HG03354 (cell line): ENCODE measurements around the gene PIGK.

Experiments used
- ATAC-seq: cut with Tn5 transposase; IDR thresholded peaks from one replicate; pipeline ENCODE4 v1.9.1; 2021; ENCODE audit warnings: mild to moderate bottlenecking; ENCODE audit not compliant: unreplicated experiment, poor library complexity, severe bottlenecking

PIGK gene

DNA sequence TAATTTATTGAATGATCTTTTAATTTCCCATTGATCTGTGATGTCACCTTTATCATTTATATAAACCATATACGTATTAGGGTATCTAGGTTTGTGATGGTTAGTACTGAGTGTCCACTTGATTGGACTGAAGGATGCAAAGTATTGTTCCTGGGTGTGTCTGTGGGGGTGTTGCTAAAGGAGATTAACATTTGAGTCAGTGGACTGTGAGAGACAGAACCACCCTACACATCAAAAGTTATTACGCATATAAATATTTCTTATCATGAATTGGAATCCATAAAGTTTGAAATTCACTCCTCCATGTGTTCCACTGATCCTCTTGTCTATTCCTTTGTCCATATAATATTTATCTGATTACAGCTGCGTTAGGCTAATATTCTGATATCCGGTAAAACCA is 100.5 kb downstream of the PIGK start:
- ATAC-seq, result no peak

DNA sequence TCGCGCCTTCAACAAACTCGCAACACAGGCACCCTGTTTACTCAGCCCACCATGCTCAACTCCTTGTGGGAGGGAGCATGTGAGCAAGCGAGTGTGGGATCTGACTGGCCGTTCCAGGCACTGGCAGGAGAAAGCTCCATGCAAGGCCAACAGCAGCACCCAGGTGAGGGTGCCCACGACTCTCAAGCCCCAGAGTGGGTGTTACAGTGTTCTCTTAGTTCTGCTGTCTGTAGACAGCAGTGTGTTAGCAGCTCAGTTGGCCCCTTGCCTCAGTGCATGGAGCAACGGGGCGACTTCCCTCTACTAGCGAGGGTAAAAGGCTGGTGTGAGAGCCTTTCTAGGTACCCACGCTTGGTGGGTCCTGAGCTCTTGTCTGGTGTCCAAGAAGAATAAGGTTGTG is 114.6 kb downstream of the PIGK start:
- ATAC-seq, result no peak

DNA sequence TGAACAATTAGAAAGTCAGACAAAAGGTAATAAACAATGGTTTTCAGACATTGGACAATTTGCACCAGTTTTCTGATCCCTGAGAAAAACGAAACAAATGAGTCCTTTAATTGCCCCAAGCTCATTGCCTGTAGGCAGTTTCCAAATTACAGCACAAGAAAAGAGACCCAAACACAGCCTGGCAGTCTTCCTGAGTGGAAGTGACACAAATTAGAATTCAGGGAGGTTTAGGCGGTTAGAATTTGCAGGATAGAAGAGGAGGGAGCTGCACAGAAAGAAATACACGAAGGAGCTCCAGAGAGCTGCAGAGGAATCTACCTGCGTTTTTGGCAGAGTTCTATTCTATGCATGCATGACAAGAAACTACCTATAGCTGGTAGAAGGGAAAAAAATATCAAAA is 115.7 kb downstream of the PIGK start:
- no peak for ATAC-seq

DNA sequence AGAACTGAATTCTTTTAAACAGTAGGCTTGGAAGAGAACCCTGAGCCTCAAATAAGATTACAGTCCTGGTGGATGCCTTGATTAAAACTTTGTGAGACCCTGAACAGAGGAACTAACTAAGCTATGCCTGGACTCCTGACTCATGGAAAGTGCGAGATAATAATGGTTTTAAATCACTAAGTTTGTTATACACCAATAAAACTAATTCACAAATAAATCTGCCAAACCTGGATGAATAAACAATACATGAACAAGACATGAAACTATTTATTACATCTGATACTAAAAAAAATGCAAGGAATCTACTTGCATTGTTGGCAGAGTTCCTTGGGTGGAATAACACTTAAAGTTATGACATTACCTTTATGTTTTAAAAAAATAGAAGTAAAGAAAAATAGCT is 118.4 kb downstream of the PIGK start:
- no peak for ATAC-seq

DNA sequence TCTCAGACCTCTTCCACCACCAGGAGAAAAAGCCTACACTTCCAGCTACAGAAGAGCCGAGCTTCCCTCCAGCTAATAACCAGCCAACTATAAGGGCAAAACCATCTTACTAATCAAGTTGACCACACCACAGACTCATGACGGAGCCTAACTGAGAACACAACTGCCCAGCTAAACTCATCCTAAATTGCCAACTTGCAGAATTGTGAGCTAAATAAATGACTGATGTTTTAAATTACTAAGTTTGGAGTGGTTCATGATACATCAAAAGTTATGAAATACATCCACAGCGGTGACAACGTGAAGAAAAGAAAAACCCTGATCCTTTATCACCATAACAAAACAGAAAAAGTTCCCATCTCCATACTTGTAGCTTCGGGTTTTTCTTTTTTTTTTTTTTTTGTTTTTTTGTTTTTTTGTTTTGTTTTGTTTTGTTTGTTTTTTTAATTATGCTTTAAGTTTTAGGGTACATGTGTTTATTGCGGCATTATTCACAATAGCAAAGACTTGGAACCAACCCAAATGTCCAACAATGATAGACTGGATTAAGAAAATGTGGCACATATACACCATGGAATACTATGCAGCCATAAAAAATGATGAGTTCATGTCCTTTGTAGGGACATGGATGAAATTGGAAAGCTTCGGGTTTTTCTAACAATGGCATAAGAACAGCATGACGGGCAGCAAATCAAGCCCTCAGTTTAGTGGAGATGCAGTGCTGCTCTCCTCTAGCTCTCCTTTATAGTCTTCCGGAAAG is 122.6 kb downstream of the PIGK start:
- ATAC-seq, result no peak

DNA sequence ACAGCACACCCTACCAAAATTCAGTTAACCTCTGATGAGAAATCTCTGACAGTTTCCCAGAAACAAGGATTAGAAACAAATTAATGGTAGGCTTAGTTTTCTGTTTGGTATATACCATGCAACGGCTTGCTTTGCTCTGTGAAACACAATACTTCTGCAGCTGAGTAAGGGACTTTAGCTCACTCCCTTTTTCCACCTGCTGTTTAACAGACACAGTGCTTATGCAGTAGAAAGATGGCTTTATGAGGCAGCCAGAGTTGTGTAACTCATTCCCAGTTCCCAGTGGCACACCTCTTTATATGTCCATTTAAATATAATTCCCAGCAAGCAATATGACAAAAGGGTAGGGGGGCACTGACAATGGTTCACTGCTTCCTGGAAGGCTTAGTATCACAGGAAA is 124.0 kb downstream of the PIGK start:
- ATAC-seq, result no peak

DNA sequence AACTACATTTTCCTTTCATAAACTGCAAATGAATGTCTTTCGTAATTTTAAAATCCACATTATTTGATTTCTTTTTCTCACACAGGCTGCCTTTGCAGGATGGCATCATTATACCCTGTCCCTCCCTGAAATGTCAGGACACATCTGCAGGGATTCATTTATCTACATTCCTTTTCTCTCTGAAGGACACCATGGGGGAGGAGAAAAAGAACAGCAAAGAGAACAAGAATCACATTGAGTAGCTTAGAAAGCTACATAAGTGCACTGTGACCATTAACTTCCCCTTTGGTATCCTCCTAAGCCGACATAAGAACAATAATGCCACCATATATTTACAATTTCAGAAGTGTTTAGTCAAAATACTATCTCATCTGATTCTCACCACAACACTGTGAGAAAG is 129.5 kb downstream of the PIGK start:
- no peak for ATAC-seq

DNA sequence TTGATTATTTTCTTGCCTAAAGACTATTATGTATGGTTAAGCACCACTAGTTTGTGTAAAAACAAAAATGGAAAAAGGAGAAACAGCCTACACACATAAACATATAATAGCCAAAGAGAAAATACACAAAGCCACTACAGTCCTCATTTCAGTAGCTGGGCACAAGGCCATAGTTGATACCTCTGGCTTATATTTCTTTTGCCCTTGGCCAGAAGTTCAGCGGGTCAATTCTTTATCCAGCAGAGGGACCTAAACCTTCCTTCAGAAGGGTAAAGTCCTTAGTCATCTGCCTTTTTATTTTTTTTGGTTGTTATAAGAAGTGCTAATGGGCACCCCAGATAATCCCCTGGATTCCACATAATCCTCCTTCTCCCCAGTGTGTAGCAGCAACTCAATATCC is 134.1 kb downstream of the PIGK start:
- ATAC-seq, result no peak

DNA sequence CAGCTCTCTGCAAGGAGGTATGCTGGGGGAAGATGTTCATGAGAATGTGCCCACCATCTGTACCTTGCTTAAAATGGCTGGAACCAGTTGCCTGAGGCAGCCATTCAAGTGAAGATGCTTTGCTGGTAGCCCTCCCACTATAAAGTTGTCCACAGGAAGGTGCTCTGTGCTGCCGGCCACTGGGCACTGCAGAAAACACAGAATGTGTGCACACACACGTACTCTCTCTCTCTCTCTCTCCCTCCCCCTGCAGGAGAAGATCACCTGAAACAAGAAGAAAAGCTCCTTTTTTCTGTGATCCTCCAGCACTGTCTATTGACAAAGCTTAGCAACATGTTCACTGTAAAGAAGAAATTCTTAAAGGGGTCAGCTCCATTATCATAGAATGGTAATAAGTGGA is 134.8 kb downstream of the PIGK start:
- ATAC-seq, result no peak

DNA sequence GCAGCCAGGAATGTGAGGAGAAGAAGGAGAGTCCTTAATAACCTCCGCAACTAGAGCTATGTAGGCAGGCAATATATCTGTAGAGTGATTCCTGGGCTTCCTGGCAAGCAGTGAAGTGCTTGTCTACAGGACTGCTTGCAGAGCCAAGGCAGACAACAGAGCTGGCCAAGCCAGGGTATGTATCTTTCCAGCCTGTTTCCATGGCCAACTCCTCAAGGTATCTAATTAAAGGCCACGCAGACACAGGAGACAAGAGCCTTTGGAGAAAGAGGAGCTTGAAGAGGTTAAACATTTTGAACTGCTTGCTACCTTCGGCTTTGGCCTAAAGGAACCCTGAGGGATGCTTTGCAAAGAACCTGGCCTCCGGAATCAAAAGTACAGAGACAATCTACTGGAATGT is 137.4 kb downstream of the PIGK start:
- no peak for ATAC-seq

DNA sequence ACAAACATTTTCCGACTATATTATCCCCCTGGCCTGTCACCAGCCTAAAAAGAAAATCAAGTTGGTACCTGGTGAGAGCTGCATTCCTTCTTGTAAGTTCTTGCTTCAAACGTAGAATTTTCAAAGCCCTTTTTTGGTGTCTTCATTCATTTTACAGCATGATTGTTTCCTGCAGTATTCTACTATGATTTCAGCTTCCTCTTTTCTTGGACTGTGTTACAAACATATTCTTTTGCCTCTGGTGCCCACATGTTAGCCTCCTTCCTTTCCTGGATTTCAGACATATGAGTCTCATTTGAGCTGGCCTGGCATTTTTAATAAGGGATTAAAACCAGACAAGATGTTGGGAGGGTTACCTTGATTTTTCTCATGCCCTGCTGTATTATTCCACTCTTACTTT is 142.5 kb downstream of the PIGK start:
- ATAC-seq, result no peak

DNA sequence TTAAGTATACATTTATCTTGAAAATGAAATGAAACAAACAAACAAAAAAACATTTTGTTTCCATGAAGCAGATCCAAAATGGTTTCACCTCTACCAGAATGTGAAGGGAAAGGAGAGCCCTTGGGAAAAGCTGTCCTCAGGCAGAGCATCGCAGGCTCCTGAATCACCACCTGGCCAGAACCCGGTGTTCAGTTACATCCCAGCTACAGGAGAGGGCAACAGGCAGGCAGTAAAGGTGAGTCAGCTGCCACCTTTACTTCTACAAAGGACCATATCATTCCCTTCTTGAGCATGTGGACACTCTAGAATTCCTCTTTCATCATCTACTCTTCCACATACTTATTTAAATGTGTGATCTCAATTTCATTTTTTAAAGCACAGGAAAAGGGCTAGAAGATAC is 151.2 kb downstream of the PIGK start:
- ATAC-seq, result no peak

DNA sequence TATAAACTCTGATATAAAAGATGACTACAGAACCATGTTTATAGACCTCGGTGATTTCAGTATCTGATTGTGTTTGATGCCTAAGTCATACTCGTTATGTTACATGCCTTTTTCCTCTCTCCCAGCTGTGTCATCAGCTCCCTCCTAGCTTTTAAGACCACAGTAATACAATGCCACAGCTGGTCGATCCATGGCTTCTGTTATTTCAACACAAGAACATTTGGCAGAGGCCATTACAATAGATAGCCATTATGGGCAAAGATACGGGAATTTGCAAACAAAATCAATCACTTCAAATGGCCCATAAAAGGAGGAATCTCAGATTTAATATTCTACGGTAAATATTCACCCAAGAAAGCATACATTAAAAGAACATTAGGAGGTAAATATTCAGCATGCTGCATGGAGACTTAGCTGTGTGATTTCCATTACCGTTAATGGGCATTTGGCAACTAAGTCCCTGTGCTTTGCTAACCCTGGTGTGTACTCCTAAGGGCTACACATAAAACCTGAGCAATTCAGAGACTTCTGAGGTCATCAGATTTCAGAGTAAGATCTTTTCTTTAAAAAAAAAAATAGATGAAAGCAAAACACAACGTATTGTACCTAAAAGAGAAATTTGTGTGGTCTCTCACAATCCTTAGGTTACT is 153.4 kb downstream of the PIGK start:
- no peak for ATAC-seq

DNA sequence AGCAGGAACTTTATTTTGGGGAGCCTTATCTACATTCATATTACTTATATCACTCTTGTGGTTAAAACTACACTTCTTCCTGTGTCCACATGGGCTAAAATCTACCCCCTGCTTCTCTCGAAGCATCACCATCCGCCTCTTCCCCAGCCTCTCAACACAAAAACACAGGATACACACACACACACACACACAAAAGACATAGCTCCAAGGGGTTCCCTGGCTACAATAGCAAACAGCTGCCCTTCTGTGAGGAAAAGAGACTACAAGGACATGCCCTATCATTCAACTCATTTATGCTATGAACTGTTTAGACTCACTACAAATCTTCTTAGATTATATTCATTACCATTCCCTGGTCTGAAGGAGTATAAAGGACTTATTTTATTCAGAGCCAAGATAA is 155.0 kb downstream of the PIGK start:
- ATAC-seq, result no peak

DNA sequence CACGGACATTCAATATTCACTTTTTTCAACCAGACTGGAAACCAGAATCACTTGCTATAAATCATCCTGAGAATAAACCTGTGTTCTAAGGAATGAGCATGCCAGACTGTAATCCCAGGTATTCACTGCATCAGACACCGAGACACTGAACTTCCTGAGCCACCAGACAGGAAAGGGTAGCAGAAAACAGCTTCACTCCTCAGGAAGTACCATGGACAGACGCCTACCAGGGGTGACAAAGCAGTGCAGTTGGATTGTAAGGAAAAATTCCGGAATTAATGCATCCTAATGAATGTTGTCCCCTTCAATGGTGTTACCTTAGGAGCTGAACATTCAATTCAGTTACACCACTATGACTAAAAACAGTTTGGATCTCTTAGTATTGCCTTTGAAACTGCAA is 156.1 kb downstream of the PIGK start:
- ATAC-seq, result no peak

DNA sequence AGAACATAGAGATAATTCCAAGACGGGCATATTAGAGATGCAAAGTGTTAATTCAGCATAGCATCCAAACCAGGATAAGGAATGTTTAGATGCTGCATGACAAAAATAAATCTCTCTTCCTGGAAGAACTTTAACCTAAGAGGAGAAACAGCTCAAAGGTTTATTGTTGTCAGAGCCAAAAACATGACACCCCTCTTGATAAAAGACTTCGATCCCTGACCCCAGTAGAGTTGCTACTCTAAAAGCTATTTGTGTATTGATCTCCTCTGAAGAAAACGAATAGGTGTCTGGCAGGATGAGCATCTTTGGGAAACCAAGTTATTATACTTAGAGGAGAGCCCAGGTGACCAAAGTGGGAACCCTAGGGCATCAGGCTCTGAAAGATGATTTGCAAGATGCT is 158.1 kb downstream of the PIGK start:
- ATAC-seq, result no peak

DNA sequence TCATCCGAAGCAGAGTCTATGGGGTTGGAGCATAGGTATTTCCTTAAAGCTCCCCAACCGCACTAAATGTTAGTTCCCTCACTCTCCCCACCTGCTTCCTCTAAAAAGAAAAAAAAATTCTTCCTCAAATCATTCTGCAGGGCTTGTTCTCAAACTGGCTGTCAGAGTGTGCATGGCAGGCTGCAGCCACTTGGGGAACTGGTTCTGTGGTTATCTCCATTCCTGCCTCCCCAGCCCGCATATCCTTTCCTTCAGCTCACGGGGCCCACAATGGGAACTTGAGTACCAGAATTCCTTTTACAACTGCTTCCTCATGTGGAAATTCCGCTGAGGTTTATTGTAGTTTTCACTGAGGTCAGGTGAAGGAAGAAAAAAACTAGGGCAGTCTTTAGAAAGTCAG is 159.2 kb downstream of the PIGK start:
- ATAC-seq, result no peak

DNA sequence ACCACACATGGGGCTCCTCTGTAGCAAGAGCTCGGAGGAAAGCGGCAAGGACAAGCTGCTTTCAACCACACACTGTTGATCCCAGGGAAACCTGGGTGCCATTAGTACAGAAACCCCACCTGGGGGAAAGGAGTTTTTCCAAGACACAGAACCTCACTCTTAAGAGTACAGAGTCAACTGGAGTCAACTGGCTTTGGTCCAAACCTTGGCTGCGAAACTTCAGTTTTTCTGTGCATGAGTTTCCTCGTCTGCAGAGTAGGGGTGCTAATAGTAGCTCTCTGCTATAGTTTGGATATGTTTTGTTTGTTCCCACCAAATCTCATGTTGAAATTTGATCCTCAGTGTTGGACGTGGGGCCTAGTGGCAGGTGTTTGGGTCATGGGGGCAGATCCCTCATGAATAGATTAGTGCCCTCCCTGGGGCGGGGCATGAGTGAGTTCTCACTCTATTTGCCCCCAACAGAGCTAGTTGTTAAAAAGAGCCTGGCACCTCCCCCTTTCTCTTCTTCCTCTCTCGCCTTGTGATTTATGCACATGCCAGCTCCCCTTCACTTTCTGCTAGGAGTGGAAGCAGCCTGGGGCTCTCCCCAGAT is 161.1 kb downstream of the PIGK start:
- no peak for ATAC-seq

DNA sequence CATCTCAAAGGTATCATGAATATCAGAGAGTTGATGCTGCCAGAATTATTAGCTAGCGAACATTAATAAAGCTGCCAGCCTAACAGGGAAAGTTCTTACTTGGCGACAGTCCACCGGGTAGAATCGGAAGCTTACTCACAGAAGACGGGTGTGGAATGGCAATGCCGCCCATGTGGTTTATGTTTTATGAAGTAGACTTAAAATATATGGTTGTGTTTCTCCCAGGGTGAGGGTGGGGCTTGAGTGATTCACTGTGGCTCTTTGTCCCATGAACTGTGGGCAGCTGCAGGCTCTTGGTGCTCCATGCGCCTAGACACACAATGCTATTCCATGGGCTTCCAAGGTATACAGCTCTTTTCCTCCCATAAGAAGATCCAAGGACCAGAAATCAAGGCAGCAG is 162.7 kb downstream of the PIGK start:
- no peak for ATAC-seq

DNA sequence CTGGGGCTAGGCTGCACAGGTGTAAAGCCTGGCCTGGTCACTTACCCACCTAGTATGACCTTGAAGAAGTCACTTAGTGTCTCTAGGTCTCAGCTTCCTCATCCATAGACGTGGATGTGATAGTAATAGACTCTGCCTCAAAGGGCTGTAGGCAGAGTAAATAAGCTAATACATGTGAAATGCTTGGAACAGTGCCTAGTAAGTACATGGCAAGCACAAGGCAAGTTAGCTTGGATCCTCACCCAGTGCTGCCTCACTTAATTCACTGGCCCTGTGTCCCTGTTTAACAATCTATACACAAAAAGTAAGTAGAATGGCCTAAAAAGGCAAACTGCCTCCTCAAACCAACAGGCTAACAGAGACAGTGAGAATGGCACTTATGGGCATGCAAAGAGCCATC is 167.8 kb downstream of the PIGK start:
- ATAC-seq, result no peak

DNA sequence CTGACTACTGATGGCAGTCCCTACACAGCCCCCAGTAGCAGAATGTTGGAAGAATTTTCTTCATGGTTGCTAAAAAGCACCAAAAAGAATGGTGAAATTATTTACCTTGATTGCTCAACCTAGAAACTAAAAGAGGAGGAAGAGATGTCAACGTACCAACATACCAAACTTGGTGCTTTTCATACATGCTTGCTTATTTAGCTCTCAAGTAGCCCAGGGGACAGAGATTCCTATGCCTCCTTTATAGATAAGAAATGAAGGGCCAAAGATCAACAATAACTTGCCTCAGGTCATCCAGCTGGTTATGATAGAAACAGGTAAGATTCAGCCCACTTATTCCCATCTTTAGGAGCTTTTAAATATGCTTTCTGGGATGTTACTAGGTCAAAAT is 170.6 kb downstream of the PIGK start:
- no peak for ATAC-seq
